Fibroblast of lung (primary cell): ENCODE data around the gene BRD3.

Experiments
- CTCF ChIP-seq, 2 donors: IDR thresholded peaks in 1 of 2; conservative IDR thresholded peaks in 1 of 2; 1 replicate in 1 of 2; 2 replicates in 1 of 2; pipeline ENCODE4 v1.5.1; 2011 to 2012; ENCODE audit warnings: low read length in 2 of 2, control low read depth in 1 of 2, inconsistent platforms in 1 of 2, low read depth in 1 of 2, mild to moderate bottlenecking in 1 of 2
- EZH2 ChIP-seq: IDR thresholded peaks from 2 replicates; pipeline ENCODE4 v1.5.1; 2012; ENCODE audit warnings: low read length, control low read depth, mild to moderate bottlenecking; ENCODE audit errors: missing control alignments

- TF ChIP-seq CTCF (conservative IDR thresholded peaks at IDR 0.05 in 1 of 2, IDR thresholded peaks at IDR 0.05 in 1 of 2; ENCODE audit: low read depth in 1 of 2, low read length in 2 of 2) (no peak), EZH2 (no peak)
Observed at GRCh38 chr9:134065612-134066419, 2.0 kb downstream of the BRD3 start.
